Ammon's horn (tissue), 1 donor: ENCODE results near the gene HNF1A.
"Not testable (repeated sequence)": the region's sequence is repeated elsewhere in the genome, so short reads cannot be mapped to it uniquely, and the experiment has no call there.

Experiments
- DNase-seq: peaks from one replicate; pipeline ENCODE4 v3.0.0-alpha.2; 2016; ENCODE audit warnings: low spot score

HNF1A gene

GRCh38 chr12:120978296-120979219, at the start of gene HNF1A:
Gene HNF1A, plus strand, starts transcription at chr12:120978543. Its CDS starts 226 bp downstream, at chr12:120978769.
- no peak for DNase-seq

- no peak for DNase-seq
These were observed 49.3 kb upstream of the HNF1A start for GRCh38 chr12:120928864-120929652.

- DNase-seq, result no peak
These were observed 48.3 kb upstream of the HNF1A start for GRCh38 chr12:120930032-120930431.

GRCh38 chr12:120932058-120932457, 46.3 kb upstream of the HNF1A start:
- no peak for DNase-seq

- DNase-seq, result no peak
These were observed 45.3 kb upstream of the HNF1A start for GRCh38 chr12:120932956-120933526.

- no peak for DNase-seq
These were observed 44.6 kb upstream of the HNF1A start for GRCh38 chr12:120933786-120934185.

- DNase-seq, result peak; percentile 66
These were observed 42.1 kb upstream of the HNF1A start for GRCh38 chr12:120936197-120936596.

- DNase-seq, result no peak
These were observed 39.8 kb upstream of the HNF1A start for GRCh38 chr12:120938496-120938895.

- peak; percentile 75 for DNase-seq
These were observed 38.8 kb upstream of the HNF1A start for GRCh38 chr12:120939523-120939922.

GRCh38 chr12:120940006-120940405, 38.3 kb upstream of the HNF1A start:
- DNase-seq, result no peak

GRCh38 chr12:120940799-120941198, 37.5 kb upstream of the HNF1A start:
- DNase-seq, result no peak

GRCh38 chr12:120941412-120941811, 36.9 kb upstream of the HNF1A start:
- no peak for DNase-seq

- no peak for DNase-seq
These were observed 36.4 kb upstream of the HNF1A start for GRCh38 chr12:120941846-120942405.

GRCh38 chr12:120943482-120943881, 34.9 kb upstream of the HNF1A start:
- DNase-seq, result no peak

GRCh38 chr12:120944645-120945217, 33.6 kb upstream of the HNF1A start:
- DNase-seq, result peak; percentile 13

- not testable (repeated sequence) for DNase-seq
These were observed 32.8 kb upstream of the HNF1A start for GRCh38 chr12:120945516-120945915.

GRCh38 chr12:120950260-120950799, 28.0 kb upstream of the HNF1A start:
- not testable (repeated sequence) for DNase-seq

- no peak for DNase-seq
These were observed 27.5 kb upstream of the HNF1A start for GRCh38 chr12:120950807-120951206.

- DNase-seq, result no peak
These were observed 23.1 kb upstream of the HNF1A start for GRCh38 chr12:120955232-120955631.

- DNase-seq, result no peak
These were observed 21.6 kb upstream of the HNF1A start for GRCh38 chr12:120956579-120957300.
